Upper lobe of left lung (tissue), 4 donors: ENCODE data around the gene TMEM94.

Experiments used
- POLR2A ChIP-seq, 4 donors: fragments of 450-650 bp; IDR thresholded peaks; one replicate each; pipeline ENCODE4 v1.5.1; 2016 to 2017; ENCODE audit warnings: antibody characterized with exemption in 4 of 4, mild to moderate bottlenecking in 2 of 4
- POLR2AphosphoS5 ChIP-seq, 2 donors: sonication (generic); formaldehyde crosslinking; IDR thresholded peaks; one replicate each; pipeline ENCODE4 v1.5.1; 2017; ENCODE audit warnings: antibody characterized with exemption in 2 of 2
- TF ChIP-seq, protein P1 (sequence below), 6 experiments: fragments of 450-650 bp in 4 of 6; fragments of 200-600 bp in 2 of 6; sonication (generic) in 2 of 6; IDR thresholded peaks; one replicate each; pipeline ENCODE4 v1.5.1; 2016 to 2019; ENCODE audit warnings: antibody characterized with exemption in 6 of 6

DNA sequence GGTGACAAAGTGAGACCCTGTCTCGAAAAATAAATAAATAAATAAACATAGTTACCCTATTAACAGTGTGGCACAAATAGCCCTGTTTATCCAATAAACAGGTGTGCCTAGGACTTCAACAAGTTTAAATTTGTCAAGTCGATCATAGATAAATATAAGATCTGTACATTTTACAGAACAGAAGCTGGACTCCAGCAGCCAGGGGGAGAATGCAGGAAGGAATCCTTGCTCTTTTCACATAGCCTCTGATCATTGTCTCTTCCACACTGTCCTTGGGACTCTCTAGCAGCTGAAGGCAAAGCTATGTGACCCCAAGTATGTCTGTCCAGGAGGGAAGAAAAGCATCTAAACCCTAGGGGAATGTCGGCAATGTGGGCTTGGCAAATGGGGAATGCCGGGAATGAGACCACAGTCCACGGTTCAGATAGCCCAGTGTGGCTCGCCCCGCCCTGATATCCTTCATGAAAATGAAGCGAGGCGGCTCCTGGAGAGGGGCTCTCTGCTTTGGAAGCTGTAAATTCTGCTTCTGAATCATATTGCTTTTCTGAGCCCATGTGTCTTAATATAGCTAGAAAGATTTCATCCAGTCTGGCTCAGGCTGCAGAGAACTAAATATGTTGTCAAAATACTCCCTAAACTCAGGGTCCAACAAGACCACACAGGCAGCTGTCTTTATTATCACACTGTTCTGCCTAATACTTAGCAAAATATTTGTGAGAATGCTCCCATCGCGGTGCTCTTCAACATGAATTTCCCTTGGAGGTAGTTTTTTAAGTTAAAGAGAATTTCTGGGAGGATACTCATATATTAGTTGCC is 26.1 kb upstream of the TMEM94 start:
- TF ChIP-seq, protein P1, sequence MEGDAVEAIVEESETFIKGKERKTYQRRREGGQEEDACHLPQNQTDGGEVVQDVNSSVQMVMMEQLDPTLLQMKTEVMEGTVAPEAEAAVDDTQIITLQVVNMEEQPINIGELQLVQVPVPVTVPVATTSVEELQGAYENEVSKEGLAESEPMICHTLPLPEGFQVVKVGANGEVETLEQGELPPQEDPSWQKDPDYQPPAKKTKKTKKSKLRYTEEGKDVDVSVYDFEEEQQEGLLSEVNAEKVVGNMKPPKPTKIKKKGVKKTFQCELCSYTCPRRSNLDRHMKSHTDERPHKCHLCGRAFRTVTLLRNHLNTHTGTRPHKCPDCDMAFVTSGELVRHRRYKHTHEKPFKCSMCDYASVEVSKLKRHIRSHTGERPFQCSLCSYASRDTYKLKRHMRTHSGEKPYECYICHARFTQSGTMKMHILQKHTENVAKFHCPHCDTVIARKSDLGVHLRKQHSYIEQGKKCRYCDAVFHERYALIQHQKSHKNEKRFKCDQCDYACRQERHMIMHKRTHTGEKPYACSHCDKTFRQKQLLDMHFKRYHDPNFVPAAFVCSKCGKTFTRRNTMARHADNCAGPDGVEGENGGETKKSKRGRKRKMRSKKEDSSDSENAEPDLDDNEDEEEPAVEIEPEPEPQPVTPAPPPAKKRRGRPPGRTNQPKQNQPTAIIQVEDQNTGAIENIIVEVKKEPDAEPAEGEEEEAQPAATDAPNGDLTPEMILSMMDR (IDR thresholded peaks at IDR 0.05): no peak
- TF ChIP-seq POLR2A (IDR thresholded peaks at IDR 0.05) (no peak), POLR2AphosphoS5 (IDR thresholded peaks at IDR 0.05) (no peak)
